ENCODE results near the gene RASAL3. TPM values are rescaled to one million over a fixed set of nuclear protein-coding genes. Genes with fewer than 3 reads are reported as not detected.

The RASAL3 gene
- total RNA-seq, 4 donors from 2014 or later = 1.9 to 117 (median 15.3) TPM

- peaks cover 0 to 3% (median 0%) of the 10 kb centered on the region in 4 donors for H3K36me3 ChIP-seq
- peak overlapping the region; percentile 89 to 99 (median 96) for H3K27ac ChIP-seq
- WGBS, 2 donors (ENCODE audit: low coverage in 1 of 2) = 63% methylated on average over 8 of the region's 8 CpGs; no CpG with 5 or more reads in 1 of the 2 donors
- peak overlapping the region in 2 of 4 donors; percentile 86 to 90 for H3K4me3 ChIP-seq
- H3K9me3 ChIP-seq = no peaks in the 10 kb centered on the region
- intact Hi-C loops (cut with DNase I; ENCODE audit: low total_unique reads) = no loop called here
- in situ Hi-C loops (cut with MboI; ENCODE audit: low pct_ligation_motif_present in 1 of 4, low pct_unique_long_range_greater_than_20kb in 1 of 4, low sequenced_read_pairs in 3 of 4) = loop anchor here in 1 of 4 donors (25.0 kb wide), 1 partner anchor 171 kb away; no protein-coding TSS in a partner anchor
- TF ChIP-seq CTCF (IDR thresholded peaks at IDR 0.05) = no peak
- no peak for TF ChIP-seq POLR2AphosphoS5 (IDR thresholded peaks at IDR 0.05)
- no peak for TF ChIP-seq EP300 (IDR thresholded peaks at IDR 0.05; ENCODE audit: low read depth)
- no peak for TF ChIP-seq POLR2A (IDR thresholded peaks at IDR 0.05)
- DNase-seq = no peak
- H3K27me3 ChIP-seq = no peaks in the 10 kb centered on the region
- H3K4me1 ChIP-seq = peaks cover 16 to 36% (median 24%) of the 10 kb centered on the region in 4 donors
Observed at GRCh38 chr19:15433519-15434069, 30.8 kb downstream of the RASAL3 start.

- intact Hi-C loops (cut with DNase I; ENCODE audit: low total_unique reads) (no loop called here), in situ Hi-C loops (cut with MboI; ENCODE audit: low pct_ligation_motif_present in 1 of 4, low pct_unique_long_range_greater_than_20kb in 1 of 4, low sequenced_read_pairs in 3 of 4) (loop anchor here in 1 of 4 donors (25.0 kb wide), 1 partner anchor 171 kb away; no protein-coding TSS in a partner anchor)
- peaks cover 0 to 3% (median under 1%) of the 10 kb centered on the region in 4 donors for H3K36me3 ChIP-seq
- 0% methylated on average over 28 of the region's 75 CpGs; no CpG with 5 or more reads in 1 of the 2 donors for WGBS, 2 donors (ENCODE audit: low coverage in 1 of 2)
- H3K4me1 ChIP-seq = peaks cover 16 to 33% (median 24%) of the 10 kb centered on the region in 4 donors
- TF ChIP-seq EP300 (IDR thresholded peaks at IDR 0.05; ENCODE audit: low read depth) (no peak), POLR2AphosphoS5 (IDR thresholded peaks at IDR 0.05) (peak; percentile 49 to 65 (median 56)), CTCF (IDR thresholded peaks at IDR 0.05) (no peak), POLR2A (IDR thresholded peaks at IDR 0.05) (no peak)
- DNase-seq = peak; percentile 94
- H3K9me3 ChIP-seq = no peaks in the 10 kb centered on the region
- peak overlapping the region; percentile 89 to 99 (median 96) for H3K27ac ChIP-seq
- H3K4me3 ChIP-seq = peak overlapping the region; percentile 72 to 90 (median 84)
- H3K27me3 ChIP-seq = no peaks in the 10 kb centered on the region
Observed at GRCh38 chr19:15432629-15433518, 31.5 kb downstream of the RASAL3 start.

GRCh38 chr19:15432018-15432494 lies 32.3 kb downstream of the RASAL3 start:
- in situ Hi-C loops (cut with MboI; ENCODE audit: low pct_ligation_motif_present in 1 of 4, low pct_unique_long_range_greater_than_20kb in 1 of 4, low sequenced_read_pairs in 3 of 4) = loop anchor here in 1 of 4 donors (25.0 kb wide), 1 partner anchor 170 kb away; no protein-coding TSS in a partner anchor
- Histone ChIP-seq H3K36me3 (peaks cover 0 to 7% (median 2%) of the 10 kb centered on the region in 4 donors), H3K9me3 (no peaks in the 10 kb centered on the region), H3K27me3 (no peaks in the 10 kb centered on the region), H3K27ac (peak overlapping the region; percentile 60 to 81 (median 76)), H3K4me1 (peaks cover 16 to 30% (median 24%) of the 10 kb centered on the region in 4 donors), H3K4me3 (peak overlapping the region; percentile 71 to 98 (median 94))
- intact Hi-C loops (cut with DNase I; ENCODE audit: low total_unique reads) = no loop called here
- DNase-seq = no peak
- WGBS, 2 donors (ENCODE audit: low coverage in 1 of 2) = 1% methylated on average over 28 of the region's 44 CpGs; no CpG with 5 or more reads in 1 of the 2 donors
- no peak for TF ChIP-seq EP300 (IDR thresholded peaks at IDR 0.05; ENCODE audit: low read depth)
- no peak for TF ChIP-seq POLR2A (IDR thresholded peaks at IDR 0.05)
- no peak for TF ChIP-seq POLR2AphosphoS5 (IDR thresholded peaks at IDR 0.05)

- DNase-seq = no peak
- Histone ChIP-seq H3K36me3 (peaks cover 0 to 9% (median 4%) of the 10 kb centered on the region in 4 donors), H3K9me3 (no peaks in the 10 kb centered on the region), H3K27ac (peak overlapping the region; percentile 60 to 81 (median 76)), H3K27me3 (no peaks in the 10 kb centered on the region), H3K4me1 (peaks cover 16 to 30% (median 24%) of the 10 kb centered on the region in 4 donors), H3K4me3 (peak overlapping the region; percentile 71 to 98 (median 94))
- WGBS, 2 donors (ENCODE audit: low coverage in 1 of 2) = 18 to 20% methylated on average over 2 to 7 of the region's 7 CpGs
- in situ Hi-C loops (cut with MboI; ENCODE audit: low pct_ligation_motif_present in 1 of 4, low pct_unique_long_range_greater_than_20kb in 1 of 4, low sequenced_read_pairs in 3 of 4) = loop anchor here in 1 of 4 donors (25.0 kb wide), 1 partner anchor 169 kb away; no protein-coding TSS in a partner anchor
- TF ChIP-seq POLR2A (IDR thresholded peaks at IDR 0.05) (no peak), POLR2AphosphoS5 (IDR thresholded peaks at IDR 0.05) (no peak), CTCF (IDR thresholded peaks at IDR 0.05) (no peak), EP300 (IDR thresholded peaks at IDR 0.05; ENCODE audit: low read depth) (no peak)
- intact Hi-C loops (cut with DNase I; ENCODE audit: low total_unique reads) = no loop called here
Observed at GRCh38 chr19:15431396-15432017, 32.8 kb downstream of the RASAL3 start.
